Loucy (cell line): ENCODE data around the gene CHN2.

ENCODE experiments used
- H2AFZ ChIP-seq: fragments of 200-600 bp; sonication (generic); 2 replicates; pipeline ENCODE4 v1.6.0; 2016; ENCODE audit warnings: antibody characterized with exemption, mild to moderate bottlenecking, low read length, moderate library complexity
- H3F3A ChIP-seq: fragments of 200-600 bp; 2 replicates; pipeline ENCODE4 v1.6.0; 2016; ENCODE audit warnings: antibody characterized with exemption, low read depth, mild to moderate bottlenecking
- H3K27me3 ChIP-seq: fragments of 200-600 bp; sonication (generic); 2 replicates; pipeline ENCODE4 v1.6.1; 2014; ENCODE audit warnings: low read length, mild to moderate bottlenecking; ENCODE audit not compliant: insufficient read depth, poor library complexity, severe bottlenecking
- H3K36me3 ChIP-seq: fragments of 200-600 bp; sonication (generic); 2 replicates; pipeline ENCODE4 v1.6.1; 2016; ENCODE audit warnings: low read length; ENCODE audit not compliant: insufficient read depth
- H3K4me1 ChIP-seq: fragments of 200-600 bp; sonication (generic); 2 replicates; pipeline ENCODE4 v1.5.1; 2014; ENCODE audit warnings: low read length, mild to moderate bottlenecking; ENCODE audit not compliant: insufficient read depth, poor library complexity, severe bottlenecking
- H3K4me2 ChIP-seq: fragments of 200-600 bp; sonication (generic); 2 replicates; pipeline ENCODE4 v1.6.0; 2014; ENCODE audit warnings: antibody characterized with exemption, low read length, low read depth, mild to moderate bottlenecking; ENCODE audit not compliant: poor library complexity, severe bottlenecking
- H3K4me3 ChIP-seq: fragments of 200-600 bp; sonication (generic); 2 replicates; pipeline ENCODE4 v1.5.1; 2014; ENCODE audit warnings: low read length, mild to moderate bottlenecking, mixed read lengths; ENCODE audit not compliant: poor library complexity, severe bottlenecking
- H3K79me2 ChIP-seq: fragments of 200-600 bp; sonication (generic); 2 replicates; pipeline ENCODE4 v1.6.1; 2014; ENCODE audit warnings: low read length; ENCODE audit not compliant: insufficient read depth
- H3K9ac ChIP-seq: fragments of 200-600 bp; sonication (generic); 2 replicates; pipeline ENCODE4 v1.6.0; 2014; ENCODE audit warnings: mild to moderate bottlenecking, low read depth, low read length, moderate library complexity; ENCODE audit not compliant: poor library complexity, severe bottlenecking
- H3K9me2 ChIP-seq: fragments of 200-600 bp; sonication (generic); replicated peaks from 2 replicates; pipeline ENCODE4 v1.6.1; 2016; ENCODE audit warnings: low read depth, low read length, mixed read lengths
- H3K9me3 ChIP-seq: fragments of 200-600 bp; sonication (generic); 2 replicates; pipeline ENCODE4 v1.6.1; 2014; ENCODE audit warnings: mild to moderate bottlenecking, antibody characterized with exemption, low read length, low read depth; ENCODE audit not compliant: insufficient read depth
- H4K20me1 ChIP-seq: fragments of 200-600 bp; sonication (generic); 2 replicates; pipeline ENCODE4 v1.6.0; 2014; ENCODE audit warnings: antibody characterized with exemption, low read length, mild to moderate bottlenecking; ENCODE audit not compliant: insufficient read depth, poor library complexity, severe bottlenecking
- EZH2phosphoT487 ChIP-seq: fragments of 200-600 bp; IDR thresholded peaks from 2 replicates; pipeline ENCODE4 v1.6.1; 2018; ENCODE audit warnings: antibody characterized with exemption, mild to moderate bottlenecking, moderate library complexity, borderline replicate concordance
- TF ChIP-seq, protein P1 (sequence below): fragments of 200-600 bp; sonication (generic); conservative IDR thresholded peaks from 2 replicates; pipeline ENCODE4 v1.5.1; 2014; ENCODE audit warnings: mild to moderate bottlenecking, antibody characterized with exemption, low read length

Gene CHN2

DNA sequence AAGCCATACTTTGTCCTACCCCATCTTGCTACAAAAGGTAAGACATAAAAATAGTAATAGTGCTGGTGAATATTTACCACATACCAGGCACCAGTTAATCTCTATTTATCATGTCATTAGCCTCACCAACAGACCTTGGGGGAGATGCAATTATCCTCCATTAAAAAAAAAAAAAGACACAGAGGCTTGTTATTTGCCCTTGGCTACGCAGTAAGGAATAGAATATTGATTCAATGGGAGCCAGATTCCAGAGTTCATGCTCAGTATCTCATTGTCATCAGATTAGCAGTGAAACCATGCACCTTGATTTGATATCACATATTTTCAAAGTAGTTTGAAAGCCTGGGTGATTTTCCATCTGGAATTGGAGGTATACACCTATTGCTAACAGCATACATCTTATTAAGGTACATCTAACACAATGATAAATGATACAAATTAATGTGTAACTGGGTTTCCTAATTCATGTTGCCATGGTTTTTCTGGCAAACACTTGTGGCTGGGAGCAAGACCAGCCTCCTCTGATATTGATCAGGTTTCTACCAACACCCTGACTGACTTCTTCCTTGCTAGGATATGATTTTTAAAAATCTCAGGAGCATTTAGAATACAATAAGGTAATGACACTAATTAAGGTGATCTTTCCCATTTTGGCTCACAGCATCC, 301.9 kb downstream of the CHN2 start:
- no peaks in the 10 kb centered on the region; the same call in 1 of the 2 replicates for H3K36me3 ChIP-seq
- H3K9me2 ChIP-seq: no peaks in the 10 kb centered on the region
- no peak overlapping the region for H3K4me3 ChIP-seq
- no peaks in the 10 kb centered on the region for H3F3A ChIP-seq
- H3K4me2 ChIP-seq: no peak overlapping the region
- H3K9ac ChIP-seq: no peak overlapping the region
- no peaks in the 10 kb centered on the region for H3K27me3 ChIP-seq
- no peak for TF ChIP-seq EZH2phosphoT487
- TF ChIP-seq, protein P1, sequence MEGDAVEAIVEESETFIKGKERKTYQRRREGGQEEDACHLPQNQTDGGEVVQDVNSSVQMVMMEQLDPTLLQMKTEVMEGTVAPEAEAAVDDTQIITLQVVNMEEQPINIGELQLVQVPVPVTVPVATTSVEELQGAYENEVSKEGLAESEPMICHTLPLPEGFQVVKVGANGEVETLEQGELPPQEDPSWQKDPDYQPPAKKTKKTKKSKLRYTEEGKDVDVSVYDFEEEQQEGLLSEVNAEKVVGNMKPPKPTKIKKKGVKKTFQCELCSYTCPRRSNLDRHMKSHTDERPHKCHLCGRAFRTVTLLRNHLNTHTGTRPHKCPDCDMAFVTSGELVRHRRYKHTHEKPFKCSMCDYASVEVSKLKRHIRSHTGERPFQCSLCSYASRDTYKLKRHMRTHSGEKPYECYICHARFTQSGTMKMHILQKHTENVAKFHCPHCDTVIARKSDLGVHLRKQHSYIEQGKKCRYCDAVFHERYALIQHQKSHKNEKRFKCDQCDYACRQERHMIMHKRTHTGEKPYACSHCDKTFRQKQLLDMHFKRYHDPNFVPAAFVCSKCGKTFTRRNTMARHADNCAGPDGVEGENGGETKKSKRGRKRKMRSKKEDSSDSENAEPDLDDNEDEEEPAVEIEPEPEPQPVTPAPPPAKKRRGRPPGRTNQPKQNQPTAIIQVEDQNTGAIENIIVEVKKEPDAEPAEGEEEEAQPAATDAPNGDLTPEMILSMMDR: no peak
- no peaks in the 10 kb centered on the region for H4K20me1 ChIP-seq
- no peak overlapping the region for H2AFZ ChIP-seq
- H3K79me2 ChIP-seq: no peaks in the 10 kb centered on the region
- H3K4me1 ChIP-seq: no peaks in the 10 kb centered on the region
- no peaks in the 10 kb centered on the region for H3K9me3 ChIP-seq

- Histone ChIP-seq H4K20me1 (no peaks in the 10 kb centered on the region), H3K4me1 (no peaks in the 10 kb centered on the region), H3K4me3 (no peak overlapping the region), H3K9me3 (no peaks in the 10 kb centered on the region), H3K36me3 (peaks cover 4% of the 10 kb centered on the region; the same call in 1 of the 2 replicates), H3K4me2 (no peak overlapping the region), H2AFZ (no peak overlapping the region), H3K27me3 (no peaks in the 10 kb centered on the region), H3F3A (no peaks in the 10 kb centered on the region), H3K9ac (no peak overlapping the region), H3K9me2 (no peaks in the 10 kb centered on the region), H3K79me2 (no peaks in the 10 kb centered on the region)
- TF ChIP-seq EZH2phosphoT487: no peak
- TF ChIP-seq, protein P1: no peak
These were observed 305.4 kb downstream of the CHN2 start for GRCh38 chr7:29499932-29500331.

DNA sequence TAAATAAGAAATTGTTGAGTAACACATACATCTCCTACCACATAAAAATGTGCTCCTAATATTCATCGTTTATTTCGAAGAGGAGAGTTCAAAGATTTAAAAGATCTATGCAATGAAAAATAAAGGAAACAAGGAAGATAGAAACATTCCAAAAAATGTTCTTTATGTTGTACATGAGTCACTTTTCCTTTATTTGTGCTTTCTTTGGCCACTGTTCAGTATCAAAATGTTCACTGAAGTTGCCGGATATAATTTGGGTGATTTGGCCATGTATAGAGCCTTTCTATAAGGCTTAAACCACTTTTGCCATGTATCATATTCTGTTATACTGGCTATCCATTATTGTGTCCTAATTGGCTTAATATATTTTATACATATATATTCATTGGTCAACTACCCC, 306.1 kb downstream of the CHN2 start:
- no peak for TF ChIP-seq EZH2phosphoT487
- TF ChIP-seq, protein P1: no peak
- H3K27me3 ChIP-seq: no peaks in the 10 kb centered on the region
- H4K20me1 ChIP-seq: no peaks in the 10 kb centered on the region
- no peak overlapping the region for H2AFZ ChIP-seq
- H3K4me3 ChIP-seq: no peak overlapping the region
- no peaks in the 10 kb centered on the region for H3K9me2 ChIP-seq
- peaks cover 10% of the 10 kb centered on the region; the same call in 1 of the 2 replicates for H3K36me3 ChIP-seq
- H3K9me3 ChIP-seq: no peaks in the 10 kb centered on the region
- no peak overlapping the region for H3K9ac ChIP-seq
- H3F3A ChIP-seq: no peaks in the 10 kb centered on the region
- no peaks in the 10 kb centered on the region for H3K4me1 ChIP-seq
- no peak overlapping the region for H3K4me2 ChIP-seq
- H3K79me2 ChIP-seq: no peaks in the 10 kb centered on the region
